Aorta (tissue), 5 donors: ENCODE results near the gene BMERB1. TPM values are rescaled to one million over a fixed set of nuclear protein-coding genes. Genes with fewer than 3 reads are reported as not detected.
"Not testable (repeated sequence)": the region's sequence is repeated elsewhere in the genome, so short reads cannot be mapped to it uniquely, and the experiment has no call there.

Experiments used
- ATAC-seq: fragments of 200-7000 bp; cut with Tn5 transposase; one replicate; pipeline ENCODE4 v1.9.1; 2022; ENCODE audit warnings: moderate library complexity; ENCODE audit not compliant: low FRiP score
- DNase-seq, 2 donors: peaks; one replicate each; pipeline ENCODE4 v3.0.0-alpha.2; 2020
- H3K27ac ChIP-seq, 2 donors: one replicate each; pipeline ENCODE4 v1.5.1; 2013; ENCODE audit warnings: low read length in 2 of 2, mild to moderate bottlenecking in 2 of 2, moderate library complexity in 2 of 2, control low read depth in 1 of 2, inconsistent platforms in 1 of 2, low read depth in 1 of 2
- H3K27me3 ChIP-seq, 2 donors: one replicate each; pipeline ENCODE4 v1.6.1; 2013; ENCODE audit warnings: control low read depth in 1 of 2, low read length in 1 of 2, mild to moderate bottlenecking in 1 of 2, moderate library complexity in 1 of 2; ENCODE audit not compliant: insufficient read depth in 2 of 2, control insufficient read depth in 1 of 2
- H3K36me3 ChIP-seq, 2 donors: one replicate each; pipeline ENCODE4 v1.6.1; 2013; ENCODE audit warnings: control low read depth in 1 of 2, low read length in 1 of 2, mild to moderate bottlenecking in 1 of 2; ENCODE audit not compliant: insufficient read depth in 2 of 2, control insufficient read depth in 1 of 2
- H3K4me1 ChIP-seq, 2 donors: one replicate each; pipeline ENCODE4 v1.6.1; 2013; ENCODE audit warnings: low read length in 2 of 2, control low read depth in 1 of 2, mild to moderate bottlenecking in 1 of 2, moderate library complexity in 1 of 2; ENCODE audit not compliant: insufficient read depth in 2 of 2, control insufficient read depth in 1 of 2
- H3K4me3 ChIP-seq, 2 donors: one replicate each; pipeline ENCODE4 v1.5.1; 2013; ENCODE audit warnings: low read length in 2 of 2, control low read depth in 1 of 2, mild to moderate bottlenecking in 1 of 2
- H3K9me3 ChIP-seq: one replicate; pipeline ENCODE4 v1.6.1; 2013; ENCODE audit warnings: mild to moderate bottlenecking, low read length; ENCODE audit not compliant: control insufficient read depth
- WGBS, 2 donors: extraction: QIAGEN DNeasy Blood & Tissue Kit; methylation state at CpG; one replicate each; pipeline ENCODE4 v1.1.7; 2013; 5-methylcytosine and 5-hydroxymethylcytosine counted together
- intact Hi-C, 2 donors: fragments of 100-400 bp; cut with DNase I; formaldehyde crosslinking; loops; one replicate each; pipeline versions ENCODE4 v1.14.2 to v1.15.0; 2022
- long read RNA-seq, 2 donors: library from polyadenylated mRNA; unstranded; transcript quantifications; one replicate each; pipeline ENCODE4 v2.0.0, GENCODE V29; 2020 to 2021
- polyA plus RNA-seq, 2 donors: library from polyadenylated mRNA; stranded (reverse); fragments of 200-250 nt; gene quantifications; one replicate each; pipeline ENCODE4 v1.2.3, GENCODE V29; 2013
- total RNA-seq, 2 donors: library from RNA; stranded (reverse); fragmentation: NEBNext Ultra II Directional; extraction: Animal tissue kit (Norgen Biotek cat#: 25700); gene quantifications; one replicate each; pipeline ENCODE4 v1.2.1, GENCODE V29; 2021
- donor health status: healthy with polysubstance abuse.
- donor health status: Bipolar disorder and iron deficiency.
- donor health status: DM: no; HTN: no; CAD: no.
- donor health status: DM: no; HTN: no; CAD: no.
- donor health status: DM: yes; HTN: yes; CAD: no.

BMERB1 gene
- 10 to 100 TPM; 71.1 TPM for total RNA-seq
- polyA plus RNA-seq, result 10 to 100 TPM; 52.2 to 76.7 TPM
- long read RNA-seq, donor 1, transcript C16orf45-201 (6 exons, 2,404 nt), result major isoform, 433 of 512 reads
- long read RNA-seq, donor 1, transcript C16orf45-210 (4 exons, 546 nt), result minor isoform, 18 of 512 reads
- long read RNA-seq, donor 1, partial matches to known transcripts, result 7 of 512 reads
- long read RNA-seq, donor 1, other reads (novel, unspliced or antisense), result 52 of 512 reads
- long read RNA-seq, donor 2, transcript C16orf45-201 (6 exons, 2,404 nt), result major isoform, 38 of 111 reads
- long read RNA-seq, donor 2, partial matches to known transcripts, result 16 of 111 reads
- long read RNA-seq, donor 2, other reads (novel, unspliced or antisense), result 56 of 111 reads

GRCh38 chr16:15434425-15435215 is at the start of gene BMERB1:
Gene BMERB1, plus strand, starts transcription at chr16:15434588. Its CDS starts 66 bp downstream, at chr16:15434654.
- DNase-seq, result peak; percentile 87 to 95
- Histone ChIP-seq H3K36me3 (no peaks in the 10 kb centered on the region), H3K9me3 (no peaks in the 10 kb centered on the region), H3K27ac (peak within 1 kb of the TSS in 1 of 2 donors; percentile 55), H3K4me3 (peak within 1 kb of the TSS; percentile 64 to 82), H3K4me1 (peaks cover 0 to 4% of the 10 kb centered on the region in 2 donors), H3K27me3 (no peaks in the 10 kb centered on the region)
- 0% methylated on average over 42 to 63 of the region's 63 CpGs for WGBS, 2 donors
- intact Hi-C loops, result no loop called here
- peak; percentile 94 for ATAC-seq

GRCh38 chr16:15388060-15388459 is 46.3 kb upstream of the BMERB1 start:
- ATAC-seq, intact Hi-C loops, H3K36me3 ChIP-seq, H3K27ac ChIP-seq, DNase-seq, H3K4me3 ChIP-seq, H3K9me3 ChIP-seq, H3K27me3 ChIP-seq, H3K4me1 ChIP-seq: not testable (repeated sequence)
- 72 to 74% methylated on average over 6 of the region's 6 CpGs for WGBS, 2 donors

- WGBS, 2 donors, result 83 to 88% methylated on average over 5 of the region's 5 CpGs
- DNase-seq, intact Hi-C loops, H3K27me3 ChIP-seq, ATAC-seq, H3K36me3 ChIP-seq, H3K27ac ChIP-seq, H3K4me1 ChIP-seq, H3K4me3 ChIP-seq, H3K9me3 ChIP-seq: not testable (repeated sequence)
Observed at GRCh38 chr16:15389916-15390315, 44.5 kb upstream of the BMERB1 start.

GRCh38 chr16:15393025-15393424 is 41.4 kb upstream of the BMERB1 start:
- intact Hi-C loops, H3K9me3 ChIP-seq, ATAC-seq, H3K36me3 ChIP-seq, H3K27me3 ChIP-seq, H3K27ac ChIP-seq, DNase-seq, H3K4me1 ChIP-seq, H3K4me3 ChIP-seq: not testable (repeated sequence)
- 87 to 92% methylated on average over 6 to 8 of the region's 8 CpGs for WGBS, 2 donors

GRCh38 chr16:15395631-15396508 is 38.5 kb upstream of the BMERB1 start, which contains the start of gene MPV17L:
Gene MPV17L, plus strand, starts transcription at chr16:15395754. Its CDS starts 144 bp downstream, at chr16:15395898.
- H3K27me3 ChIP-seq, intact Hi-C loops, H3K4me1 ChIP-seq, H3K36me3 ChIP-seq, H3K27ac ChIP-seq, H3K9me3 ChIP-seq: not testable (repeated sequence)
- peak within 1 kb of the TSS; percentile 45 to 65 for H3K4me3 ChIP-seq
- 5% methylated on average over 64 to 79 of the region's 79 CpGs for WGBS, 2 donors
- DNase-seq, result peak; percentile 59 to 86
- peak; percentile 86 for ATAC-seq

- H3K4me1 ChIP-seq, intact Hi-C loops, H3K27ac ChIP-seq, H3K4me3 ChIP-seq, H3K27me3 ChIP-seq, H3K36me3 ChIP-seq, H3K9me3 ChIP-seq, ATAC-seq, DNase-seq: not testable (repeated sequence)
- WGBS, 2 donors, result 91 to 92% methylated on average over 8 of the region's 8 CpGs
Observed at GRCh38 chr16:15396509-15396829, 37.9 kb upstream of the BMERB1 start.

GRCh38 chr16:15396948-15397594 is 37.3 kb upstream of the BMERB1 start:
- WGBS, 2 donors, result 92 to 95% methylated on average over 11 of the region's 11 CpGs
- no peaks in the 10 kb centered on the region for H3K27me3 ChIP-seq
- DNase-seq, result no peak
- intact Hi-C loops, result no loop called here
- ATAC-seq, result no peak
- H3K36me3 ChIP-seq, result no peaks in the 10 kb centered on the region
- no peaks in the 10 kb centered on the region for H3K9me3 ChIP-seq
- H3K4me3 ChIP-seq, result no peak overlapping the region
- no peaks in the 10 kb centered on the region for H3K4me1 ChIP-seq
- no peak overlapping the region for H3K27ac ChIP-seq
